Activated CD4-positive, alpha-beta T cell treated with anti-CD3 and anti-CD28 coated beads, Interleukin-2, Interleukin-4, amounts not matched to agents 100 ng/mL and 50 ng/mL, durations not matched to agents 16 hours and 8 hours (primary cell): Measurements from ENCODE around the gene RNMT.
"Not testable (repeated sequence)": the region's sequence is repeated elsewhere in the genome, so short reads cannot be mapped to it uniquely, and the experiment has no call there.

Experiments used
- DNase-seq: peaks from one replicate; pipeline ENCODE4 v3.0.0-alpha.2; 2020; ENCODE audit warnings: low spot score

The RNMT gene

DNA sequence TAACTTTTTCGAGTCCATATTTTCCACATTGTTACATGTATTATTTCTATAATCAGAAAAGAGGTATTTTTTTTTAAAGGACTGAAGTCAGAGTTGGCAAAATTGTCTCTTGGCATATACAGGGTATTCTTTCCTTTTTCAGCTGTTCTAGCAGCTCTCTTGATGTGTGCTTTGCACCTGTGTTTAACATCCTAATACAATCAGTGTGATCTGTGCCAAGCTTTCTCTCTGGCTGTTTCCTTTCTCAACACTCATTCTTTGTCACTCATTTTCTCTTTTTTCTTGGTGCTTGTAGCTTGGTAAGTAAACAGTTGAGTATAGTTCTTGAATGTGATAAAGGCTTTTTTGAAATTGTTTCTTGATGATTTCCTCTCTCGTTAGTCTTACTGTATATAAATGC, 9.2 kb downstream of the RNMT start:
- DNase-seq: no peak

- DNase-seq: no peak
Measured at GRCh38 chr18:13745696-13746095, 19.2 kb downstream of the RNMT start.

DNA sequence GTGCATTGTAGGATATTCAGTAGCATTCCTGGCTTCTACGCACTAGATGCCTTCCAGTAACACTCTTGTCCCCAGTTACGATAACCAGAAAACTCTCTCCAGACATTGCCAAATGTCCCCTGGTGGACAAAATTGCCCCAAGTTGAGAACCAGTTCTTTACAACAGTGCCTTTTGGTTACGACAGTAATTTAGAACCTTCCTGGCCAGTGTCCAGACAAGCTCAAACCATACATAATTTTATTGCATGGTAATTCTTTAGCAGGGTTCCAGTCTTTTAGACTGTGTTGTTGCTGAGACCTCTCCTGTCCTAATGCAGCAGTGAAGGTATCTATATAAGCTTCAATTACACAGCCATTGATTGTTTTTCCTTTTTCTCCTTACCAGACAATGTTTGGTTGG, 20.2 kb downstream of the RNMT start:
- DNase-seq: no peak

GRCh38 chr18:13751599-13751998, 25.1 kb downstream of the RNMT start:
- not testable (repeated sequence) for DNase-seq

- DNase-seq: no peak
Measured at GRCh38 chr18:13756261-13756660, 29.8 kb downstream of the RNMT start.

DNA sequence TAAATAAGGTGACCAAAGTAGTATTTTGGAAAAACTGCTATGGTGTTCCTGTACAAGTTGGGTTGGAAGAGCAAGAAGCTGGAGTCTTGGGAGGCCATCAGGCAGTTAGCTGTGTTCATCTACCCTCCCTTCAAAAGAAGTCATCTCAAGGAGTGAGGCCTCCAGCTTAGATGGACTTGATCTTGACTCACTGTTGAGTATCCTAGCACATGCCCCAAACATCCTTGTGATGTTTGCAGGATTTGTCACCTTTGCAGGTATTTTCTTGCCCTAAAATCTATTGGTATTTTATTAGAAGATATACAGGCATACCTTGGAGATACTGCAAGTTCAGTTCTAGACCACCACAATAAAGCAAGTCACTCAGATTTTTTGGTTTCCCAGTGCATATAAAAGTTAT, 30.2 kb downstream of the RNMT start:
- DNase-seq: no peak

DNA sequence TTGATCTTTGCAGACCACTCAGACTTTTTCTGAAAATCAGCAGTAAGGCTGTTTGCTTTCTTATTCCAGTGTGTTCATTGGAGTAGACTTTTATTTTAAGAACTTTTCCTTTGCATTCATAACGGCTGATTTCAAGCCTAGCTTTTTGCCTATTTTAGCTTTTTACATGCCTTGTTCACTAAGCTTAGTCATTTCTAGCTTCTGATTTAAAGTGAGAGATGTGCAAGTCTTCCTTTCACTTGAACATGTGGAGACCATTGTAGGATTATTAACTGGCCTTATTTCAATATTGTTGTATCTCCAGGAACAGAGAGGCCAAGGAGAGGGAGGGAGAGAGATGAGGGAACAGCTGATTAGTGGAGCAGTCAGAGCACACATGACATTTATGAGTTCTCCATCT, 32.1 kb downstream of the RNMT start:
- DNase-seq: peak; percentile 33

DNA sequence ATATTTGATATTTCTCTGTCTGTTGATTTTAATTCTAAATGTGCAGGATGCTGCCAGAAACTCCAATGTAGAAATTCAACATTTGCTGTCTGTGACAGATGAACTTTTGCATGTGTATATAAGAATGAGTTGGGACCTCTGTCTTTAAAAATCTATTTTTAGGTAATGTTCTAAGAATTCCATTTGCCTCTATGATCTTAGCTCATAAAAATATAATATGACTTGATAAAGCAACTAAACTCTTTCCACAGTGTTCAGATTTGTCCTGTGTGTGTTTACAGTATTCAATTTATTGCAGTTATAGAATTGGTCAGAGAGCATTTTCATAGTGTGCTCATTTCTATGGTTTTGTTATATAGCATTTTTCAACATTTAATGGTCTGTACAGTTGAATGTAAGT, 33.6 kb downstream of the RNMT start:
- DNase-seq: no peak

DNA sequence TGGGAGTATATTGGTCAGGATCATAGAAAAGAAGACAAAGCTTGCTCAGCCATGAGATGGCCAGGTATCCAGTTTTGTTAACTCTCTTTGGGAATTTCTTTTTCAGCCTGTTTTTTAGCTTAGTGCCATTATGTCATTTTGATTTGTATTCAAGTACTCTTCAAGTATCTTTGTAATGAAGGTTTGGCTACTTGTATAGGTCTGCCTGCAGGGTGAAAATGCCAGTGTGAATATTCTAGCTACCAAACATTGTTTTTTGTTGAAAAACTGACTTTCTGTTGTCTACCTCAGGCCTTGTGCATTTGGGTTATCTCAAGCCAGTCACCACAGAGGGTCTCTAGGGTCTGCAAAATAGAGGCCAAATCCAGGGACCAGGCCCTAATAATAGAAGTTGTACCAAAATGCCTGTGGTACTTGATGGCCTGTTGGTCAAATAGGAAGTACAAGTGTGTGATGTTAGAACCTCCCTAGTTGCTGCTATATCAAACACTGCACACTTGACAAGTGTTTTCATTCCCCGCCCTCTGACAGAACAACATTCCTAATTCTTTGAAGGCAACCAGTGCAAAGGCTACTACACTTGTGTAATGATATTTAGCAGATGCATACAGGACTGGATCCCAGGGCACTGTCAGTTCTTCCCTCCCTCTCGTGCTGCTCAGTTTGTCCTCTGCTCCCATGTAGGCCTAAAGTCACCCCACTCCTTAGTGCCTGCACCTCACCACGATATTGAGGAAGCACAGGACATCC, 36.4 kb downstream of the RNMT start:
- DNase-seq: no peak

DNA sequence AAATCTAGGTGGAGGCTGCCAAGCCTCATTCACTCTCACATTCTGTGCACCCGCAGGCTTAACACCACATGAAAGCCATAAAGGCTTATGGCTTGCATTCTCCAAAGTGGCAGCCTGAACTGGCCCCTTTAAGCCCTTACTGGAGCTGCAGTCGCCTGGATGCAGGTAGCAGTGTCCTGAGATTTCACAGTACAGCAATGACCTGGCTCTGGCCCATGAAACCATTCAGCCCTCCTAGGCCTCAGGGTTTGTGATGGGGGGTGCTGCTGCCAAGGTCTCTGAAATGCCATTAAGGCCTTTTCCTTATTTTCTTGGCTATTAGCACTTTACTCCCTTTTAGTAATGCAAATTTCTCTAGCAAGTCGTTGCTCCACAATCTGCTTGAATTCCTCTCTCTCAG, 48.6 kb downstream of the RNMT start:
- DNase-seq: no peak

DNA sequence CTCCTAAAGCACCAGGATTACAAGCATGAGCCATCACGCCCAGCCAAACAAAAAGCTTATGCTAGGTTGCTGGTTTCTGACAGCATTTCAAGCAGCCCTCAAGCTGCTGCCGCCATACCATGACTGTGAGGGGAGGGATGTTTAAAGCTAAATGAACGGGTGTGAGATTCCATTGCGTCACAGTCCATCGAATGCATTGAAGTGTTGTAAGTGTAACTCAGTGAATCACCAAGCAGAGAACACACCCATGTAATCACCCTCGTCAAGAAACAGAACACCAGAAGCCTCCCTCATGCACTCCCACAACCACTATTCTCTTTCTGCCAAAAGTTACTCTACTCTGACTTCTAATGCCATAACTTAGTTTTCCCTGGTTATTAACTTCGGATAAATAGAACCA, 64.7 kb downstream of the RNMT start:
- no peak for DNase-seq

GRCh38 chr18:13793819-13794218, 67.3 kb downstream of the RNMT start:
- DNase-seq: no peak

DNA sequence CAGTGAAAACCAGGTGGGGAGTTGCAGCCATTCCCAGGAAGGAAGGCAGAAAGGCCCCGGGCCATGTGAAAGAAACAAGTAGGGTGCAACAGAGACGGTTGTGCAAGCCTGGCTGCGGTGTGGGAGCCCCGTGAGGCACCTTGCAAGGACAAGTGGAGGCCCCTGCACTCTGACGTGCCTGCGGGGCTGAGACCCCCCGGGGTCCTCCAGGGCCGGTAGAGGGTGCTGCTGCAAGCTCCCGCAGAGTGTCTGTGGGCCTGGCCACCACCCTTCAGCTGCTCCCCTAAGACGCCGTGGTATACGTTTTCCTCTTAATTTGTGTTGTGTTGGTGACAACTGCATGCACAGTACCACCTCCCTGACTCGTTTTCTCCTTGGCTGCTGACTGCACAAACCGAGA, 70.0 kb downstream of the RNMT start:
- no peak for DNase-seq

- no peak for DNase-seq
Measured at GRCh38 chr18:13797157-13797611, 70.7 kb downstream of the RNMT start.

DNA sequence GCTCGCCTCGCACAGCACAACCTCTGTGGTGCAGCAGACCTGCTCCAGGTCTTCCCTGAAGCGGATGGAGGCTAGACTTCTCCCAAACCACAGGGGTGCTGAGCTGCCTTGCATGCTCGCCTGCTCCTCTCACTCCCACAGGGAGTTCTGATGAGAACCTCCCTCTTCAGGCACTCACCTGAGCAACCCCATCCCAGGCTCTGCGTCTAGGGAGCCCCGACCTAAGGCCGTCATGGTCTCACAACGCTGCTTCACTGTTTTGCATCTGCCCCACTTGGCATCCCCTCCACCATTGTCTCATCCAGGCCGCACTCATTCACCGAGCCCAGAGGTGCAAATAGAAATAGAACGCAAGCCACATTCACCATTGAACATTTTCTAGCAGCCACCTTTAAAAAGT, 72.9 kb downstream of the RNMT start:
- no peak for DNase-seq

GRCh38 chr18:13800505-13801259, 74.2 kb downstream of the RNMT start:
- peak; percentile 52 for DNase-seq

GRCh38 chr18:13801260-13801601, 74.8 kb downstream of the RNMT start:
- no peak for DNase-seq

DNA sequence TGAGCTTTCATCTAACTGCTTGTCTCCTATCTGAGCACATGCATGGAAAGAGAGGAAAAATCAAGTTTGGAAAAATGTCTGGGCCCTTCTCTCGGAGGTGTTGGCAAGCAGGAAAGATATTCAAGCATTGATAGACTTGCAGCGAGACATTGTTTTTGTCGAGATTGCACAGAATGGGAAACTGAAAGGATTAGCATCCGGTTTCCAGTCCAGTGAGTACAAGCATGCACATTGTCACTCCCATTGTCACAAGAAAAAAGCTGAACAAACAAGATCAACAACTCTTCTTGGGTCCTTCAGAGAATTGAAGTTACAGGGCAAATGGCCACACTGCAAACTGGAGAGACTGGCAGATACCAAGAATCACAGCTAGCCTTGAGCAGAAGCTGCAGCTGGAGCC, 77.8 kb downstream of the RNMT start:
- DNase-seq: no peak

GRCh38 chr18:13808294-13809042, 82.0 kb downstream of the RNMT start:
- no peak for DNase-seq

- no peak for DNase-seq
Measured at GRCh38 chr18:13809043-13809430, 82.6 kb downstream of the RNMT start.

DNA sequence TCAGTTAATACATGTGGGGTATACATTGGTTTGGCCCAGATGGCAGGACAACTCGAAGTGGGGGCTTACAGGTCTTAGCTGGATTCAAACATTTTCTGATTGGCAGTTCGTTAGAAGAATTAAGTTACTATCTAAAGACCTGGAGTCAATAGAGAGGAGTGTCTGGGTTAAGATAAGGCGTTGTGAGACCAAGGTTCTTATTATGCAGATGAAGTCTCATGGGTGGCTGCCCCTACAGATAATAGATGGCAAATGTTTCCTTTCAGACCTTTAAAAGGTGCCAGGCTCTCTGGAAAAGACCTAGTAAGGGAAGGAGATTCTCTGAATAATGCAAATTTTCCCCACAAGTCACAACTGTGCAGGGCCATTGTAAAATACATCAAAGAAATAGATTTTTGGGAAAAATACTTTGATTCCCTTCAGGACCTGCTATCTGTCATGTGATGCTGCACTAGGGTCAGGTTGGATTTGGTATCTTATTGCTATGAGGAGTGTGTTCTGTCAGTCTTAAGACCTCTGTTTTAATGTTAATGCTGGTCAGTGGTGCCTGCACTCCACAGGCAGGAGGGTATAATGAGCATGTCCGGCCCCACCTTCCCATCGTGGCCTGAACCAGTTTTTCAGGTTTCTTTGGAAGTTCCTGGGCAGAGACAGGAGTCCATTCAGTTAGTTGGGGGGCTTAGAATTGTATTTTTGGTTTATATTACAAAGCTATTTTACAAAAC, 83.2 kb downstream of the RNMT start:
- no peak for DNase-seq

DNA sequence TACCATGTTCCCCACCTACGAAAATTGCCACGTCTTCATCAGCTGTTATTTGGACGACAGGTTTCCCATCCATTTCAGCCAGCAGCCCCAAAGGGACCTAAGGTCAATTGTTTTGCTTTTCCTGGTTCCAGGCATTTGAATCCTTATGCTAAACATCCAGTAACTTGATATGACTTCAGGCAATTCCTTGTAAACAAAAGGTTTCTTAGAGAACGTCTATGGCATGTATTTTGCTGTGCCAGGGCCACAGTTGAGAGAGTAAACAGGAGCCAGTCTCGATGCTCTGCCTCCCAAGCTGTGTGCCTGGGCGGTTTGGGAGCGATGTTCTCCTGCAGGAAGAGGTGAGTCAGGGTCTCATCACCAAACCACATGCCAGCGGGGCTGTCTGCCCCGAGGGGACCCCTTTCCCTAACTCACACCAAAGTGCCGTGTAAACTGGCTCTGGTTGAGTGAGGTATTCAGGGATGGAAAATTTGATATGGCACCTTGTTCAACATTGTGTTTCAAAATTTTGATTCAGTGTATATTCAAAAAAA, 84.5 kb downstream of the RNMT start:
- no peak for DNase-seq
